ENCODE measurements around the gene GPR158.

DNA sequence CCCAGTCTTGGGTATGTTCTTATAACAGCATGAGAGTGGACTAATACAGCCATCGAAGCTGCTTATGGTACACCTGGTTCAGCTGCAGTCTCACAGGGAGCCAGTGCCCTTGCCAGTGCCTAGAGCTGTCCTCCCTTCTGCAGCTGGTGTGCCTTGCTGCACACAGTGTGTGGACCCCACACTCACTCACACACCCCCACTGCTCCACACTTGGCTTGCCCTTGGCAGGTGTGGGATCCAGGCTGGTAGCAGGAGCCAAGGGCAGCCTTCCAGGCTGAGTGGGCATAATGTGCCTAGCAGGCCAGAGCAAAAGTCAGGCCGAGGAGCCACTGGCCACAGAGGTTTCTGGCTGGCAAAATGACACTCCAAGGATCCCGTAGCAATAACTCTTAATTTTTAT is 217.3 kb downstream of the GPR158 start:
- TF ChIP-seq, protein P1, sequence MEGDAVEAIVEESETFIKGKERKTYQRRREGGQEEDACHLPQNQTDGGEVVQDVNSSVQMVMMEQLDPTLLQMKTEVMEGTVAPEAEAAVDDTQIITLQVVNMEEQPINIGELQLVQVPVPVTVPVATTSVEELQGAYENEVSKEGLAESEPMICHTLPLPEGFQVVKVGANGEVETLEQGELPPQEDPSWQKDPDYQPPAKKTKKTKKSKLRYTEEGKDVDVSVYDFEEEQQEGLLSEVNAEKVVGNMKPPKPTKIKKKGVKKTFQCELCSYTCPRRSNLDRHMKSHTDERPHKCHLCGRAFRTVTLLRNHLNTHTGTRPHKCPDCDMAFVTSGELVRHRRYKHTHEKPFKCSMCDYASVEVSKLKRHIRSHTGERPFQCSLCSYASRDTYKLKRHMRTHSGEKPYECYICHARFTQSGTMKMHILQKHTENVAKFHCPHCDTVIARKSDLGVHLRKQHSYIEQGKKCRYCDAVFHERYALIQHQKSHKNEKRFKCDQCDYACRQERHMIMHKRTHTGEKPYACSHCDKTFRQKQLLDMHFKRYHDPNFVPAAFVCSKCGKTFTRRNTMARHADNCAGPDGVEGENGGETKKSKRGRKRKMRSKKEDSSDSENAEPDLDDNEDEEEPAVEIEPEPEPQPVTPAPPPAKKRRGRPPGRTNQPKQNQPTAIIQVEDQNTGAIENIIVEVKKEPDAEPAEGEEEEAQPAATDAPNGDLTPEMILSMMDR (IDR thresholded peaks at IDR 0.05; ENCODE audit: poor library complexity) = no peak
- no peak for TF ChIP-seq EZH2phosphoT487 (IDR thresholded peaks at IDR 0.05; ENCODE audit: low read depth, severe bottlenecking, unreplicated experiment)
- TF ChIP-seq EZH2 (IDR thresholded peaks at IDR 0.05; ENCODE audit: borderline replicate concordance) = no peak

Data from hepatocyte (in vitro differentiated cells).